B cell (primary cell): Measurements from ENCODE around the gene ANO9.

Source experiments
- CTCF ChIP-seq: fragments of 200-600 bp; IDR thresholded peaks from one replicate; pipeline ENCODE4 v1.8.0; 2022; ENCODE audit warnings: antibody characterized with exemption, mild to moderate bottlenecking
- EZH2 ChIP-seq: IDR thresholded peaks from 2 replicates; pipeline ENCODE4 v1.6.1; 2012; ENCODE audit warnings: borderline replicate concordance, low read depth, mild to moderate bottlenecking, moderate library complexity, low read length; ENCODE audit not compliant: insufficient read depth, poor library complexity, severe bottlenecking

- TF ChIP-seq CTCF (no peak), EZH2 (no peak)
Measured at GRCh38 chr11:459511-460220, 17.9 kb upstream of the ANO9 start.
